A172 (cell line): ENCODE data around the gene LEFTY1. TPM values are rescaled to one million over a fixed set of nuclear protein-coding genes. Genes with fewer than 3 reads are reported as not detected.
"Not testable (repeated sequence)": the region's sequence is repeated elsewhere in the genome, so short reads cannot be mapped to it uniquely, and the experiment has no call there.

Source experiments
- DNase-seq: peaks from one replicate; pipeline ENCODE4 v3.0.0-alpha.2; 2015; ENCODE audit warnings: low spot score
- total RNA-seq: library from RNA; depleted of rRNA; stranded (reverse); fragments of >200 nt; shearing (Covaris generic); gene quantifications from 2 replicates; pipeline ENCODE4 v1.2.3, GENCODE V29; 2014; rRNA removed

The LEFTY1 gene
- not detected in 2 replicates for total RNA-seq

- no peak for DNase-seq
Observed at GRCh38 chr1:225888898-225889601, at the start of gene LEFTY1. TSS of gene LEFTY1 (minus strand) at chr1:225889146. CDS start at chr1:225889066, 80 bp downstream.

GRCh38 chr1:225937048-225937968, 48.4 kb upstream of the LEFTY1 start:
- no peak for DNase-seq

- DNase-seq = no peak
Observed at GRCh38 chr1:225936523-225936922, 47.6 kb upstream of the LEFTY1 start.

- DNase-seq = not testable (repeated sequence)
Observed at GRCh38 chr1:225936086-225936485, 47.1 kb upstream of the LEFTY1 start.

- DNase-seq = no peak
Observed at GRCh38 chr1:225934711-225935110, 45.8 kb upstream of the LEFTY1 start.

GRCh38 chr1:225933072-225933471, 44.1 kb upstream of the LEFTY1 start:
- peak; percentile 57 for DNase-seq

GRCh38 chr1:225931270-225932136, 42.6 kb upstream of the LEFTY1 start:
- no peak for DNase-seq

- DNase-seq = no peak
Observed at GRCh38 chr1:225930566-225930965, 41.6 kb upstream of the LEFTY1 start.

- DNase-seq = not testable (repeated sequence)
Observed at GRCh38 chr1:225929462-225929861, 40.5 kb upstream of the LEFTY1 start.

GRCh38 chr1:225928186-225929175, 39.5 kb upstream of the LEFTY1 start:
- no peak for DNase-seq

- no peak for DNase-seq
Observed at GRCh38 chr1:225926551-225927113, 37.7 kb upstream of the LEFTY1 start.

- peak; percentile 96 for DNase-seq
Observed at GRCh38 chr1:225923692-225924555, 35.0 kb upstream of the LEFTY1 start, which contains the start of gene PYCR2. TSS of gene PYCR2 (minus strand) at chr1:225924250. CDS start at chr1:225924110, 140 bp downstream.

GRCh38 chr1:225923381-225923691, 34.4 kb upstream of the LEFTY1 start:
- no peak for DNase-seq

GRCh38 chr1:225921734-225922709, 33.1 kb upstream of the LEFTY1 start:
- DNase-seq = no peak

- DNase-seq = peak; percentile 85
Observed at GRCh38 chr1:225919906-225920305, 31.0 kb upstream of the LEFTY1 start.

GRCh38 chr1:225918280-225918679, 29.3 kb upstream of the LEFTY1 start:
- no peak for DNase-seq

- no peak for DNase-seq
Observed at GRCh38 chr1:225917536-225917935, 28.6 kb upstream of the LEFTY1 start.

- no peak for DNase-seq
Observed at GRCh38 chr1:225917101-225917500, 28.2 kb upstream of the LEFTY1 start.
